ENCODE data around the gene PLXNB2. TPM values are rescaled to one million over a fixed set of nuclear protein-coding genes. Genes with fewer than 3 reads are reported as not detected.
A peak's percentile ranks its signal among the peaks of the same experiment; 100 is the strongest.

PLXNB2 gene
- total and polyA plus RNA-seq, 2 of the 4 experiments (the other 2 are of a cell fraction), result 73.1 to 202 TPM

DNA sequence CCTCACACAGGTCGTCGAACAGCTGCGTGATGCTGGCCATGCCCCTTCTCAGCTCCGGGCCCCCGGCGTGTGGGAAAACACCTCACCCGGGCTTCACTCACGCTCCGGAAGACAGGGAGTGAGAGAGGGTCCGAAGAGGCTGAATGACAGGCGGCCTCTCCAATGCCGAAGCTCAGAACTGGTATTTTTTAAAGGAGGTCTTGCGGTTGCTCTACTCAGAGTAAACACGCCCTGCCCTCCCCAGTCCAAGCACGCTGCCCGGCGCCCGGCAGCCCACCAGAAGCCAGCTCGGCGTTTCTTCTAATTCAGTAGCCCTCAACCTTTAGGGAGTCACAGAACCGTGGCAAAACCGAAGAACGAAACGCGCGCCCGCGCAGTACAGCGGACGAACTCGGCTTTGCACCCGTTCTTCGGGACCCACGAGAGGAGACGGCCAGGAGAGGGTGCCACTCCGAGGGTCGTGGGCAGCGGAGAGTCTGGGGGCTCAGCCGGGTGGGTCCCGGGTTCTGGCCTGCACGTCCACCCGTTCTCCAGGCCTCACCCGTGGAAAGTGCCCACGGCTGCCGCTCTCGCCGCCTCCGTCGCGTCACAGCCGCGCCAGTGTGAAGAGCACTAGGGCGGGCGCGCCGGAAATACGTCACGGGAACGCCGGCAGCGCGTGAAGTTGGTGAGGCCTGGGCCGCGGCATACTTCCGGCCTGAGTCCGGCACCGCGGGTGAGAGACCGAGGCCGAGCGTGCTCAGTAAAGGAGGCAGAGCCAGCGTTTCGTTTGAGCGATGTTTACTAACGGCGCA lies 62.8 kb downstream of the PLXNB2 start, which contains the start of gene TUBGCP6:
TUBGCP6 (minus strand) TSS at position 604 of the 794 bp plus-strand sequence; CDS start at position 40, 564 bp downstream.
- peak within 1 kb of the TSS; percentile 38; the same call in 1 of the 2 replicates for H3K18ac ChIP-seq (ENCODE audit: low read depth, low read length)
- H2BK5ac ChIP-seq (ENCODE audit: low read depth, low read length, poor library complexity, severe bottlenecking), result peak within 1 kb of the TSS; percentile 92
- H3K9me1 ChIP-seq (ENCODE audit: insufficient read depth, low read length), result 0 out of 2 replicates have a peak, but pooled peaks cover 3% of the 10 kb centered on the region
- H3K4me3 ChIP-seq (ENCODE audit: insufficient read depth, low read depth, low read length), result peak within 1 kb of the TSS; percentile 96
- in situ Hi-C loops (cut with MboI; ENCODE audit: low sequenced_read_pairs) (no loop called here), dilution Hi-C loops (cut with HindIII; ENCODE audit: low sequenced_read_pairs, unreplicated experiment) (no loop called here), intact Hi-C loops (cut with micrococcal nuclease) (no loop called here)
- peak within 1 kb of the TSS; percentile 86 for H2AK5ac ChIP-seq (ENCODE audit: low read depth, low read length)
- TF ChIP-seq MAZ (IDR thresholded peaks at IDR 0.05; ENCODE audit: borderline replicate concordance, low read depth, low read length), result peak; percentile 40; the same call in 1 of the 2 replicates
- TF ChIP-seq BHLHE40 (IDR thresholded peaks at IDR 0.05; ENCODE audit: low read depth, low read length), result peak; percentile 58
- TF ChIP-seq RAD21 (IDR thresholded peaks at IDR 0.05; ENCODE audit: low read length), result no peak
- TF ChIP-seq MXI1 (IDR thresholded peaks at IDR 0.05; ENCODE audit: borderline replicate concordance, low read depth, low read length), result peak; percentile 87
- TF ChIP-seq, protein P1, sequence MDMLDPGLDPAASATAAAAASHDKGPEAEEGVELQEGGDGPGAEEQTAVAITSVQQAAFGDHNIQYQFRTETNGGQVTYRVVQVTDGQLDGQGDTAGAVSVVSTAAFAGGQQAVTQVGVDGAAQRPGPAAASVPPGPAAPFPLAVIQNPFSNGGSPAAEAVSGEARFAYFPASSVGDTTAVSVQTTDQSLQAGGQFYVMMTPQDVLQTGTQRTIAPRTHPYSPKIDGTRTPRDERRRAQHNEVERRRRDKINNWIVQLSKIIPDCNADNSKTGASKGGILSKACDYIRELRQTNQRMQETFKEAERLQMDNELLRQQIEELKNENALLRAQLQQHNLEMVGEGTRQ (IDR thresholded peaks at IDR 0.05; ENCODE audit: low read depth, low read length), result peak; percentile 50; the same call in 1 of the 2 replicates
- peak; percentile 58 for TF ChIP-seq POLR2A (IDR thresholded peaks at IDR 0.05; ENCODE audit: low read depth, low read length)
- TF ChIP-seq, protein P2, sequence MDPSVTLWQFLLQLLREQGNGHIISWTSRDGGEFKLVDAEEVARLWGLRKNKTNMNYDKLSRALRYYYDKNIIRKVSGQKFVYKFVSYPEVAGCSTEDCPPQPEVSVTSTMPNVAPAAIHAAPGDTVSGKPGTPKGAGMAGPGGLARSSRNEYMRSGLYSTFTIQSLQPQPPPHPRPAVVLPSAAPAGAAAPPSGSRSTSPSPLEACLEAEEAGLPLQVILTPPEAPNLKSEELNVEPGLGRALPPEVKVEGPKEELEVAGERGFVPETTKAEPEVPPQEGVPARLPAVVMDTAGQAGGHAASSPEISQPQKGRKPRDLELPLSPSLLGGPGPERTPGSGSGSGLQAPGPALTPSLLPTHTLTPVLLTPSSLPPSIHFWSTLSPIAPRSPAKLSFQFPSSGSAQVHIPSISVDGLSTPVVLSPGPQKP (IDR thresholded peaks at IDR 0.05; ENCODE audit: borderline replicate concordance, low read depth, low read length), result 0 out of 2 replicates have a peak, but pooled peaks have one; percentile 11
- no peak for TF ChIP-seq RFX5 (IDR thresholded peaks at IDR 0.05; ENCODE audit: low read depth, low read length)
- peak within 1 kb of the TSS; percentile 98 for H2AK9ac ChIP-seq (replicated peaks; ENCODE audit: low read depth, low read length, poor library complexity)
- H2BK15ac ChIP-seq (ENCODE audit: low read depth, low read length), result no peak within 1 kb of the TSS
- H3K27ac ChIP-seq (ENCODE audit: insufficient read depth, low read length), result peak within 1 kb of the TSS; percentile 98
- peaks cover 28% of the 10 kb centered on the region for H3K36me3 ChIP-seq (ENCODE audit: control insufficient read depth, insufficient read depth, low read length)
- ATAC-seq (ENCODE audit: low read depth) (peak; percentile 81), DNase-seq (peak; percentile 91)
- H3K9ac ChIP-seq (ENCODE audit: low read depth, low read length), result peak within 1 kb of the TSS; percentile 98
- CTCF ChIA-PET, result interaction anchor here (0.7 to 1.0 kb wide), 2 partner anchors 97 to 376 kb away, joined by 3 to 10 read pairs; no protein-coding TSS in a partner anchor
- H2BK20ac ChIP-seq (ENCODE audit: low read depth, low read length), result no peak within 1 kb of the TSS
- peaks cover 18 to 60% of the 10 kb centered on the region in 2 experiments for H3K79me1 ChIP-seq (ENCODE audit: low read depth in 1 of 2, low read length in 2 of 2)
- H3K4me2 ChIP-seq (ENCODE audit: low read depth, low read length), result peak within 1 kb of the TSS; percentile 98
- POLR2A ChIA-PET (ENCODE audit: unreplicated experiment), result interaction anchor here (0.6 kb wide), 1 partner anchor 248 kb away, joined by 6 read pairs; no protein-coding TSS in a partner anchor
- peak within 1 kb of the TSS; percentile 99 for H4K8ac ChIP-seq (ENCODE audit: low read depth in 2 of 2, low read length in 2 of 2)
- no peaks in the 10 kb centered on the region for H3K27me3 ChIP-seq (ENCODE audit: control insufficient read depth, insufficient read depth, low read length)
- peaks cover 37% of the 10 kb centered on the region for H4K20me1 ChIP-seq (ENCODE audit: insufficient read depth, low read length)
- H3K4me1 ChIP-seq (ENCODE audit: control insufficient read depth, insufficient read depth, low read length), result peaks cover 9% of the 10 kb centered on the region
- TSS peak; percentile 63 for BruUV-seq (replicated peaks)
- peak within 1 kb of the TSS; percentile 50 for H3K23ac ChIP-seq (ENCODE audit: low read depth, low read length)
- no peak within 1 kb of the TSS for H2BK120ac ChIP-seq (ENCODE audit: low read depth, low read length)
- H3K9me3 ChIP-seq (ENCODE audit: control insufficient read depth, insufficient read depth, low read length), result no peaks in the 10 kb centered on the region
- H3K4ac ChIP-seq (ENCODE audit: low read depth, low read length), result peak within 1 kb of the TSS; percentile 93
- peak within 1 kb of the TSS; percentile 96 for H4K91ac ChIP-seq (ENCODE audit: insufficient read depth, low read depth, low read length)
- H3K14ac ChIP-seq (replicated peaks; ENCODE audit: low read depth, low read length), result peak within 1 kb of the TSS; percentile 92
- H4K5ac ChIP-seq (ENCODE audit: low read depth, low read length), result peak within 1 kb of the TSS; percentile 97
- H2AFZ ChIP-seq (replicated peaks; ENCODE audit: low read length, poor library complexity), result peak within 1 kb of the TSS; percentile 96
- peak within 1 kb of the TSS; percentile 83 for H3K56ac ChIP-seq (ENCODE audit: extremely low read depth, insufficient read depth, low read length)
- WGBS, 2 experiments (ENCODE audit: extremely low coverage in 2 of 2, insufficient read length in 1 of 2), result 1% methylated on average over 68 of the region's 76 CpGs; no CpG with 5 or more reads in 1 of the 2 experiments
